ENCODE results near the gene ZNF333.

ZNF333 gene

GRCh38 chr19:14669940-14670339, 19.9 kb upstream of the ZNF333 start:
- no peak overlapping the region for H3K27ac ChIP-seq (ENCODE audit: extremely low read depth, low read depth, low read length)
- ChIA-PET POLR2A (no interaction called here), CTCF (no interaction called here)
- no peaks in the 10 kb centered on the region for H3K9me3 ChIP-seq (ENCODE audit: control insufficient read depth, insufficient read depth, low read depth, low read length)
- H3K4me1 ChIP-seq (ENCODE audit: control insufficient read depth, insufficient read depth, low read length) = no peaks in the 10 kb centered on the region
- TF ChIP-seq SALL2 (tag by site-specific recombination; IDR thresholded peaks at IDR 0.05; ENCODE audit: borderline replicate concordance) (no peak), ZNF341 (tag by site-specific recombination; IDR thresholded peaks at IDR 0.05; ENCODE audit: low read depth) (no peak), ZNF404 (tag by site-specific recombination; IDR thresholded peaks at IDR 0.05) (no peak), ZNF510 (tag by site-specific recombination; IDR thresholded peaks at IDR 0.05; ENCODE audit: insufficient replicate concordance) (no peak), ZNF18 (tag by site-specific recombination; IDR thresholded peaks at IDR 0.05) (no peak)
- no peaks in the 10 kb centered on the region for H3K36me3 ChIP-seq (ENCODE audit: control insufficient read depth in 2 of 2, insufficient read depth in 1 of 2, low read length in 2 of 2)
- H3K4me3 ChIP-seq (ENCODE audit: low read depth, low read length) = no peak overlapping the region

DNA sequence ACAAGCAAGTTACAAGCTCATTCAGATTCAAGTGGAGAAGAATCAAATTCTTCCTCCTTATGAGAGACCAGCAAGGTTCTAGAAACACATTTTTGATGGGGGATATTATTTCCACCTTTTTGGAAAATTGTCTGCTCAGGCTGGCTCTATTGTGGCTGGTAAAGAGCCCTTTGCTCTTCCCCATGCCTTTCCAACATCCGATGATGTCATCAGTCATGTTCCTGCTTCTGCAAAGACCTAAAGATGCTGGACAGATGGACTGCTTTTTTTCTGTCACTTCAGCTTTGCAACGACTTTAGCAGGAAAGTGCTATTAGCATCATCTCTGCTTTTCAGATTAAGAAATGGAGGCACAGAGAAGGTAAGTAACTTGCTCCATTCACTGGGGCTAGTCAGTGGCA, 19.4 kb upstream of the ZNF333 start:
- CTCF ChIA-PET = no interaction called here

DNA sequence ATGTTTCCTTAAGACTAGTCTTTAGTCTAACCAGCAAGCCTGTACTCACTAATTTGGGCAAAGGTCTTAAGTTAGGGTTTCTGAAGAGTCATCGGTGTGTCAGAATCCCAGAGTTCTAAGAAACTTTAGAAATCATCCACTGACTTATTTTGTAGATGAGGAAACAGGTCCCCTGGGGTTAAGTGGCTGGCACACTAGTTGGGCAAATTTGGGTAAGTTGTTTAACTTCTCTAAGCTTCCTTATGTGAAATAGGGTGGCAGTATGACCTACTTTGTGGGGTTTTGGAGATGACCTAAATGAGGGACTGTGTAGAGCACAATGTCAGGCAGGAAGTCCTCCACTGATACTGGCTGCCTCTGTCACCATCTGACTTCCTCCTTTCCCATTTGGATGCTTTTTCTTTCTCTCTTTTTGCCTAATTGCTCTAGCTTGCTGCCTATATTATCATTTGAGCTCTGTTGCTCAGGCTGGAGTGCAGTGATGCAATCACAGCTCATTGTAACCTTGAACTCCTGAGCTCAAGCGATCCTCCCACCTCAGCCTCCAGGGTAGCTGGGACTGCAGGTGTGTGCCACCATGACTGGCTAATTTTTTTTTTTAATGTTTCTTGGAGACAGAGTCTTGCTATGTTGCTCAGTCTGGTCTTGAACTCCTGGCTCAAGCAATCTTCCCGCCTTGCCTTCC, 17.5 kb upstream of the ZNF333 start:
- no peaks in the 10 kb centered on the region for H3K4me1 ChIP-seq (ENCODE audit: control insufficient read depth, insufficient read depth, low read length)
- H3K9me3 ChIP-seq (ENCODE audit: control insufficient read depth, insufficient read depth, low read depth, low read length) = no peaks in the 10 kb centered on the region
- ChIA-PET CTCF (interaction anchor here (0.7 kb wide), 1 partner anchor 26 kb away, joined by 5 read pairs; no protein-coding TSS in a partner anchor), POLR2A (no interaction called here)
- no peak overlapping the region for H3K4me3 ChIP-seq (ENCODE audit: low read depth, low read length)
- H3K27ac ChIP-seq (ENCODE audit: extremely low read depth, low read depth, low read length) = no peak overlapping the region
- H3K36me3 ChIP-seq (ENCODE audit: control insufficient read depth in 2 of 2, insufficient read depth in 1 of 2, low read length in 2 of 2) = no peaks in the 10 kb centered on the region
- no peak for TF ChIP-seq GLI2 (tag by site-specific recombination; IDR thresholded peaks at IDR 0.05; ENCODE audit: borderline replicate concordance, low read depth)
- TF ChIP-seq ZNF18 (tag by site-specific recombination; IDR thresholded peaks at IDR 0.05) = no peak
- no peak for TF ChIP-seq ZBTB20 (tag by site-specific recombination; IDR thresholded peaks at IDR 0.05)
- TF ChIP-seq ZNF501 (tag by site-specific recombination; IDR thresholded peaks at IDR 0.05) = no peak
- TF ChIP-seq IKZF3 (tag by site-specific recombination; IDR thresholded peaks at IDR 0.05) = no peak
- TF ChIP-seq ZNF394 (tag by site-specific recombination; IDR thresholded peaks at IDR 0.05; ENCODE audit: borderline replicate concordance) = no peak
- no peak for TF ChIP-seq ZNF791 (tag by site-specific recombination; IDR thresholded peaks at IDR 0.05)
- no peak for TF ChIP-seq ZNF211 (tag by site-specific recombination; IDR thresholded peaks at IDR 0.05; ENCODE audit: low read depth)
- TF ChIP-seq ZNF155 (tag by site-specific recombination; IDR thresholded peaks at IDR 0.05) = no peak
- no peak for TF ChIP-seq ZNF701 (tag by site-specific recombination; IDR thresholded peaks at IDR 0.05)
- no peak for TF ChIP-seq ZNF223 (tag by site-specific recombination; IDR thresholded peaks at IDR 0.05)
- no peak for TF ChIP-seq ZNF132 (tag by site-specific recombination; IDR thresholded peaks at IDR 0.05; ENCODE audit: borderline replicate concordance)
- TF ChIP-seq, protein P1, sequence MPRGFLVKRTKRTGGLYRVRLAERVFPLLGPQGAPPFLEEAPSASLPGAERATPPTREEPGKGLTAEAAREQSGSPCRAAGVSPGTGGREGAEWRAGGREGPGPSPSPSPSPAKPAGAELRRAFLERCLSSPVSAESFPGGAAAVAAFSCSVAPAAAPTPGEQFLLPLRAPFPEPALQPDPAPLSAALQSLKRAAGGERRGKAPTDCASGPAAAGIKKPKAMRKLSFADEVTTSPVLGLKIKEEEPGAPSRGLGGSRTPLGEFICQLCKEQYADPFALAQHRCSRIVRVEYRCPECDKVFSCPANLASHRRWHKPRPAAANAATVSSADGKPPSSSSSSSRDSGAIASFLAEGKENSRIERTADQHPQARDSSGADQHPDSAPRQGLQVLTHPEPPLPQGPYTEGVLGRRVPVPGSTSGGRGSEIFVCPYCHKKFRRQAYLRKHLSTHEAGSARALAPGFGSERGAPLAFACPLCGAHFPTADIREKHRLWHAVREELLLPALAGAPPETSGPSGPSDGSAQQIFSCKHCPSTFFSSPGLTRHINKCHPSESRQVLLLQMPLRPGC (tag by site-specific recombination; IDR thresholded peaks at IDR 0.05) = no peak
- no peak for TF ChIP-seq ZNF654 (tag by site-specific recombination; IDR thresholded peaks at IDR 0.05; ENCODE audit: low read depth)

More for the DNA sequence above, 19.4 kb upstream of the ZNF333 start:
- no peak overlapping the region for H3K27ac ChIP-seq (ENCODE audit: extremely low read depth, low read depth, low read length)
- TF ChIP-seq ZNF398 (tag by site-specific recombination; IDR thresholded peaks at IDR 0.05) (no peak), ZNF530 (tag by site-specific recombination; IDR thresholded peaks at IDR 0.05; ENCODE audit: low read depth) (0 out of 2 replicates have a peak, but pooled peaks have one; percentile 38)
- TF ChIP-seq, protein P2, sequence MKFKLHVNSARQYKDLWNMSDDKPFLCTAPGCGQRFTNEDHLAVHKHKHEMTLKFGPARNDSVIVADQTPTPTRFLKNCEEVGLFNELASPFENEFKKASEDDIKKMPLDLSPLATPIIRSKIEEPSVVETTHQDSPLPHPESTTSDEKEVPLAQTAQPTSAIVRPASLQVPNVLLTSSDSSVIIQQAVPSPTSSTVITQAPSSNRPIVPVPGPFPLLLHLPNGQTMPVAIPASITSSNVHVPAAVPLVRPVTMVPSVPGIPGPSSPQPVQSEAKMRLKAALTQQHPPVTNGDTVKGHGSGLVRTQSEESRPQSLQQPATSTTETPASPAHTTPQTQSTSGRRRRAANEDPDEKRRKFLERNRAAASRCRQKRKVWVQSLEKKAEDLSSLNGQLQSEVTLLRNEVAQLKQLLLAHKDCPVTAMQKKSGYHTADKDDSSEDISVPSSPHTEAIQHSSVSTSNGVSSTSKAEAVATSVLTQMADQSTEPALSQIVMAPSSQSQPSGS (tag by site-specific recombination; IDR thresholded peaks at IDR 0.05; ENCODE audit: low read depth) = 0 out of 2 replicates have a peak, but pooled peaks have one; percentile 52
- POLR2A ChIA-PET = no interaction called here
- H3K4me3 ChIP-seq (ENCODE audit: low read depth, low read length) = no peak overlapping the region
- H3K4me1 ChIP-seq (ENCODE audit: control insufficient read depth, insufficient read depth, low read length) = no peaks in the 10 kb centered on the region
- H3K36me3 ChIP-seq (ENCODE audit: control insufficient read depth in 2 of 2, insufficient read depth in 1 of 2, low read length in 2 of 2) = no peaks in the 10 kb centered on the region
- no peaks in the 10 kb centered on the region for H3K9me3 ChIP-seq (ENCODE audit: control insufficient read depth, insufficient read depth, low read depth, low read length)

All from HEK293 (cell line).